NCI-H2107 treated with DMSO at 0.1 percent for 48 hours (cell line): ENCODE measurements around the gene PKNOX2.
A peak's percentile ranks its signal among the peaks of the same experiment; 100 is the strongest.

Experiments used
- DNase-seq: peaks from one replicate; lab custom pipeline; 2025; ENCODE audit not compliant: unreplicated experiment; lab: John Stamatoyannopoulos, UW

Gene PKNOX2

DNA sequence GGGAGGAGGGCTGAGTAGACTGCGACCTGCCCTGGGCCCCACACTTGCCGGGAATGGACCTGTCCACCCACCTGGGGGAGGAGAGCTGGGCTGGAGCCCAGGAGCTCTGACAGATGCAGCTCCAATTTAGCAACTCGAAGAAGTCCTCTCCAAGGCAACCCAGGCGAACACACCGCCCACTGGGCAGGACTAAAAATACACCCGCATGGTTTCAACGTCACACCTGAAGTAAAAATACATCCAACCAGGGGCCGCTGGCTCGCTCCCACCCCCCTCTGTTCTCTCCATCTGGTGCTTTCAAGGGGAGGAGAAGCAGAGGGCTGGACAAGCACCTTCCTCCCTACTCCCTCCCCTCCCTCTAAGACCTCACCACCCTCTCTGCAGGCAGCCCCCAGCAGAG lies 211.6 kb downstream of the PKNOX2 start:
- DNase-seq, result peak; percentile 6

DNA sequence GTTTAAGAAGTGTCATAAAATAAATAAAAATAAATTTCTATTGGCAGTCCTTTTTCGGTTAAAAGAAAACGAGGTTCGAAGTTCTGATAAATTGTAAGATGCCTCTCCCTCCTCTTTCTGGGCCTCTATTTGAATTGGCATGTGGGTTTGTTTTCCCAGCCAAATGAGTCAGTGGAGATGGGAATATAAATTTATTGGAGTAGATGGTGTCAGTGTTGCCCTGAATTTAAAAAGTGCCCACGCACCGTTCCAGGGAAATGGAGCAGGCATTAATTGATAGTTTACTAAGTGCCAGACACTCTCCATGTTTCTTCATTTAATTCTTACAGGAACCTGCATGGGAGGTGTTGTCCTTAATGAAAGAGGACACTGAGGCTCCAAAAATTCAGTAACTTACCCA lies 212.3 kb downstream of the PKNOX2 start:
- no peak for DNase-seq

DNA sequence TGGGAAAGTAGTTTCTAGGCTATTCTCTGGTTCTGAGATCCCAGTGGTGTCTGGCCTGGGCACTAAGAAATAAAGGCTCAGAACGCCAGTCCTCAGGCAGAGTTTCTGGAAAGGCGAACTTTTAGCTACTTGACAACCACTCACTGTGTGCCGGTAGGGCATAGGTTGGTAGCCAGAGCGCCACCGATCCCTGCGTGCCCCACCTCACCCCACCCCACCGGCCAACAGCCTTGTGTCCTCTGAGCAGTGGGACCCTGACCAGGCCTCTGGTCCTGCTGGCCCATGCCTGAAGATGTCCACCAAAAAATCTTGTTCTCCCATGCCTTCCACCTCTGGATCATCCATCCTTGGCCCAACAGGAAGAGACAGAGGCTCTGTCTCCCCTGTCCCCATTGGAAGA lies 213.5 kb downstream of the PKNOX2 start:
- no peak for DNase-seq

DNA sequence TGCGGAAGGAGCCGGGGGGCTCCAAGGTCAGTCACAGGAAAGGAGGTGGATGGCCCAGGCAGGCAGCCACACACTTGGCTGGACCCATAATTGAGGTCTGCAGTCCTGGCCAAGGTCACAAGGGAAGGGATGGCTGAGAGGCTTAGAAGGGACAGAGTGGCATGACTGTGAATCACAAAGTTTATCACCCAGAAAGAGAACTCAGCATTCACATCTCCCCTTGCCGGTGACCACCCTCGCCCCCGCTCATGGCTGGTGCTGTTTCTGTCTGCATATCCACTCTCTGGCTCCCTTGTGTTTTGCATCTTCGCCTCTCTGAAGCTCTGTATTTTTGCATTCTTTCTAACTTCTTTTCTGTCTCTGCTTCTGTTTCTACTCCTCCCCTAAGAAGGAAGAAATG lies 214.0 kb downstream of the PKNOX2 start:
- no peak for DNase-seq

DNA sequence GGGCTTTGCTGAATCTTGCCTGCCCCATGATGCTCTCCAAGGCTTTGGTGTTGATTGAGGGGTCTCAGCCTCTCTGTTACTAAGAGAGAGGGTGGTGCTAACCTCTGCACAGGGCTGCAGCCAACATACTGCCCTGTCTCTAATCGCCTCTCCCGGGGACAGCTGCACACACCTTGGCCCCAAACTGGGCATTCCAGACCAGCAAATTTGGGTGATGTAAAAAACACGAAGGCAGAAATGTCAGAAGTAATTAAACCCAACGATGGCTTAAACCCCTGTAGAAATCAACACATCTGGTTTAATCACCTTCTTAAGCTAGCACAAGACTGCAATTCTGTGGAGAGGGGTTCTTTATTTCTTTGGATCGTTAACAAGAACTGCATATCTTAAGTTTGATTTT lies 215.0 kb downstream of the PKNOX2 start:
- no peak for DNase-seq

DNA sequence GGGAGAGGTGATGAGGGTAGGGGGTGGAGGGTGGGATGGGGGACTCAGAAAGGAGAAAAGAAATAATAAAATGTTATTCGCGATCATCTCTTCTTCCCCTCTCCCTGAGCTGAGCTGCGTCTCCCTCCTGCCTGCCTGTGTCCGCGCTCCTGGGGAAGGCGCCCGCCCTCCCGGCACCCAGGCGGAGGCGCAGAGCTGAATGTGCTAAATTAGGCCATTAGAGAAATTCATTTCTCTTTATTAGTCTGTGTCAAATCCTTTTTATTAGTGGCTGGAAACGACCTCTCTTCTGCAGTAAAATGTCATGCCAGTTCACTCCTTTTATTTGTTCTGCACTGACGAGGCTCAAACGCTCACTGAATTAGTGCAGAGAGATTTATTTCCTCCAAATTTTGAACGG lies 215.4 kb downstream of the PKNOX2 start:
- DNase-seq, result no peak

DNA sequence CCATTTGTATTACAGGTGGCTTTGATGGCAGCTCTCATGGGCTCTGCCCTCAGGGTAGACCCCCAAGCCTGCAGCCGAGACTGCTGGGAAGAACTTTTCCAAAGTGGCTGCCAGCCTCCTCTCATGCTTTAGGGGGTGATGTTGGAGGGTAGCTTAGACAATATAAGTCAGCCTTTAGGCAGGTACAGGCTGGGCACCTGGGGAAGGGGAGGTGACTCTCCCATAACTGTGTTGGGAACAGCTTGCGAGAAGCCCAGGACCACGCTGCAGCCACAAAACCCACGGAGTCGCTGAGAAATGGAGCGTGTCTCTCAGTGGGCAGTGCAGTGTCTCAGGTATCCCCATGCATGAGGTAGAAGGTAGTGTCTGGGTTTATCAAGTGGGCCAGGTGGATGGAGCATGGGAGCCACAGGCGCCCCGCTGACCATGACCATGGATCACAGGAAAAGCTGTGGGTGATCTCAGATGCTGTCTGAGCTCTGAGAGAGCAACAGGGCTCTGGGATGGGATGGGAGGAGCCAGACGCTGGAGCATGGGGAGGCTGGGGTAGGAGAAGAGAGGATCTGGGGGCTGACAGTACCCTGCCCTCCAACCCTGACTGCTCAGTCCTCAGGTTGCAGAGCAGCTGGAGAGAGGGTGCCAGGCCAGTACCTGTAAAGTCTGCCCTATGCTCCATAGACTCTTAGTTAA lies 216.3 kb downstream of the PKNOX2 start:
- DNase-seq, result no peak

DNA sequence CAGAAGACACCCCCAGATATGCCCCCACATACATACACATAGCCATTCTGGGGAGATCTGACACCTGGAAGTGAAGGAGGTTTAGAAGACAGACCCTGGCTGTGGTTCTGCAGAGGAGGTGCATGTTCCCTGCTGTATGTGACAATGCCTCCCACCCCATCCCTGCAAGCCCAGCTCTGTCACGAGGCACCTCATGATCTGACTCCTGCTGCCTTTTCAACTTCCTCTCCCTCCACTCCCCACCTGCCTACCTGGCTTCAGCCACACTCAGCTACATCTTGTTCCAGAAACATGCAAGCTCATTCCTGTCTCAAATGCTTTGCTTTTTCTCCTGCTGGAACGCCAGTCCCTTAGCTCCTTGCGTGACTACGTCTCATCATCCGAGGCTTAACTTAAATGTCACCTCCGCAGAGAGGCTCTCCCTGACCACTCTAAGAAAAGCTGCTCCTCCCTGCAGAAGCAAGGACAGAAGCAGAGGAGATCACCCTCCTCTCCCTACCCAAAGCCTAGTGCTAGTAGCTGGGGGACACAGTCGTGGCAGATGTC lies 217.0 kb downstream of the PKNOX2 start:
- no peak for DNase-seq

DNA sequence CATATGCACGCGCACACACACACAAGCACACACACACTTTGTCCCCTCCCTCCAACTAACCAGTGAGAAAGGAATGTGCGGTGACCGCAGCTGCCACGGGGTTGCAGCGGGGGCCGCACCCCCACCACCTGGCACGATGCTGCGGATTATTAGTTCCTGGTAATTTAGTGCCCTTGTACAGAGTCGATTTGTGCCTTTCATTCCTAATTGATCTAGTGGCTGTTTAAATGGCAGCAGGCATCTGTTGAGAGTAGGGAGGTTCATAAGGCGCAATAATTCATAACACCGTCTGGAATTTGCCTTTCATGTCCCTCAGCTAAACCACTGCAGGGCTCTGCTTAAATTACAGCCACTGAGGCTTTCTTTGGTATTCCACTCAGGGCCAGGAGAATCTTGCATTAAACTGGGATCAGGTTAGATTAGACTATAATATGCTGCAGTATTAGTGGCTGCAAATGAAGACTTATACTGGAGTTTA lies 217.8 kb downstream of the PKNOX2 start:
- DNase-seq, result no peak

DNA sequence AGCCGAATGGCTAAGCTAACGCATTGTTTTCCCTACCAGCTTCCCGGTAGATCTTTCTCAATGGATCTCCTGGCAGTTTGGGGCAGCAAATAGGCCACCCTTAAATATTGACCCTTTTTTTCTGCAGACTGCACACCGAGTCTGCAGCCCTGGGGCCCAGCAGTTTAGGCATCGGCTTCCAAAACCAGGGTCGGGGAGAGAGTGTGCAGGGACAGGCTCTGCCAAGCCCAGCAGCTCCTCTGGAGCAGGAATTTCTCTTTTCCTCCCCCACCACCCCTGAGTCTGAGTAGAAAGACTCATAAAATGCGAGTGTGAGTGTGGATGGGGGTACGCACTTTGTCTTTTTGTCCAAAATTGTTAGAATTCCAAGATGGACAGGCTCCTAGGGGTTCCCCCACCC lies 218.3 kb downstream of the PKNOX2 start:
- no peak for DNase-seq

DNA sequence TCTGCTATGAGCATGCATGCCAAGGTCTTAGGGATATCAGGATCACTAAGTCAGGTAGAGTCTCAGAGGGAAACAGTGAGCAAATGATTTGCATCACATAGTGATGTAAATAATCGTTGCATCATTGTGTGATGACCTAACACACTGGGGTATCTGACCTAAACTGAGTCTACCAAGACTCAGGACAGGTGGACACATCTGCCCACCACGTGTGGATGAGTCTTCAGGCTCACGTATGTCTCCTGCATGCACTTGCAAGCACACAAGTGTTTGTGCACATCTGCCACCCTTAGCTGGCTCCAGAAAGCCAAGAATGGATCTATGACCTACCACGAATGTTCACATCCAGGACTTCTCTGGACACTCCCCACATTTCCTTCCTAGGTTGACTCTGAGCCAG lies 220.3 kb downstream of the PKNOX2 start:
- DNase-seq, result no peak

DNA sequence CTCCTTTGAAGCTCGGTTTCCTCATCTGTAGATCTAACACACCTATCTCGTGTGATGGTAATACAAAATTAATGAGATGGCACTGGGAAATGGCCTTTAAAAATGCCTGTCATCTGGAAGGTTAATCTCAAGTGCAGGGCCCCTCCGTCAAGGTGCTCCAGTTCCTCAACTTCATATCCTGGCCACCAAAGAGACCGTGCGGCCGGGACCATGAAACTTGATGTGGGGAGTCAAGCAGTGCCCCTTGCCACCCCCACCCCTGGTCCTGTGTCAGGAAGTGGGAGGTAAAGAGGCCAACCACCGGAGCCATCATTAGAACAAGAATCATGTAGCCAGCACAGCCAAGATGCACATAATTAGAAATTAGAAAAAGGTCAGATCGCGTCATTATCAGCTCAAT lies 223.3 kb downstream of the PKNOX2 start:
- DNase-seq, result no peak

DNA sequence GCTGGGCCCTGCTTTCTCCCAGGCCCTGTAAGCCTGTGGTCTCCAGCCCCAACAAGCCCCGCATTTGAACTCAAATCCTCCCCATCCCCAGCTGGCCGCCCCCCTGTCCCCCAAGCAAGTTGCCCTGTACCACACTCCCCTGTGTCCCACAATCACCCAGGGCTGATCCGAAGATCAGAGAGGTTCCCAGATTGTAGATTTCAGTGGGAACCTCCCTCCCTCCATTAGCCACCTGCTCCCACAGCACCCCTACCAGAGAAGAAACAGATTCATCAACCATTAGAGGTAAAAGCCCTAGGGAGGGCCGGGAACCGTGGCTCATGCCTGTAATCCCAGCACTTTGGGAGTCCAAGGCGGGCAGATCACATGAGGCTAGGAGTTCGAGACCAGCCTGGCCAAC lies 224.1 kb downstream of the PKNOX2 start:
- DNase-seq, result no peak

DNA sequence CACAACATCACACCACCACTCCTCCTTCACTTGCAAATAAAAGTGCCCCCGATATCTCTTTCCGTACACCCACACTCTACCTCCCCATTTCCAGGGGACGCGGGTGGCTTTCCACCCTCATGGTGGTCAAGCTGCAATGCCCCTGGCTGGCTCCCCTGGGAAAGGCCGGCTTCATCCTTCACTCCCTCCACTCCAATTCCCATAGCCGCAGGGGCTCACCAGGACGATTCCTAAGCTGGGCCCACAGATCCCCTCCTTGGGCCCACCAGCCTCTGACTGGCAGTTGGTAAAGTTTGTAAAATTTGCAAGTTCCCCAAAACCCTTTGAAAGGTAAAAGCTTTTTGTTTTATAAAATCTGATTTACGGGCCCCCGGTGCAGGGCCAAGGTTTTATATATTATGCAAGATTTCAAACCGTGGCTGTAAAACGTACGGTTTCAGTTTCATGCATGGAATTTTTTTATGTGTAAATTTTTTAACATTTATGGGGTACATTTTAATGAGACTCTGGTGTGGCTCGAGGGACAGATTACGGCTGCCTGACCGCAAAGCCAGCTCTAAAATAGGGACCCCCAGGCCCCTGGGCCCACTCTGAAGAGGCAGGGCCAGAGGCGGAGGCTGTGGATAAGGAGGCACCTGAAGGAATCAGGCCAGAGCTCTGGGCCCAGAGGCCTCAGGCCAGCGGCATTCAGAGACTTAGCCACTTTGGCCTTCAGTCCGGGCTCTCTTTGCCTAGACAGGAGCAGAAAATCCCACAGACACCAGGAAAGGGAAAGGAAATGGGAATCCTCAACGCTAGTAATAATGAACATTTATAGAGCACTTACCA lies 225.0 kb downstream of the PKNOX2 start:
- DNase-seq, result no peak

DNA sequence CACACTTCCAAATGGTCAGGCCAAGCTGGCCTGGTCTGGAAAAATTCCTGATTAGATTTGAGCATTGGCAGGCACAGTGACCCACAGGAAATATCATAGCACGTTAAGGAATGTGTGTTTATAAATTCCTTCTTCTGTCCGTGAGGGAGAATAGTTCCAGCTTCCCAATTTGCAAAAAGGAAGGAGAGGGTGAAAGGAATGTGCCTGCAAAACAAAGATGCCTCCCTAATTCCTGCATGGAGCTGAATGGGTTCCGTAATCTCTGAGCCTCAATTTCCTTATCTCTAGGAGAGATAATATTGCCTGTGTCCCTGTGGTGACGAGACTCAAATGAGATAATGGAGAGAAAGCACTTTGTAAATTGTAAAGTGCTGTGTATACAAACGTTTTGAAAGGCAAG lies 226.4 kb downstream of the PKNOX2 start:
- no peak for DNase-seq

DNA sequence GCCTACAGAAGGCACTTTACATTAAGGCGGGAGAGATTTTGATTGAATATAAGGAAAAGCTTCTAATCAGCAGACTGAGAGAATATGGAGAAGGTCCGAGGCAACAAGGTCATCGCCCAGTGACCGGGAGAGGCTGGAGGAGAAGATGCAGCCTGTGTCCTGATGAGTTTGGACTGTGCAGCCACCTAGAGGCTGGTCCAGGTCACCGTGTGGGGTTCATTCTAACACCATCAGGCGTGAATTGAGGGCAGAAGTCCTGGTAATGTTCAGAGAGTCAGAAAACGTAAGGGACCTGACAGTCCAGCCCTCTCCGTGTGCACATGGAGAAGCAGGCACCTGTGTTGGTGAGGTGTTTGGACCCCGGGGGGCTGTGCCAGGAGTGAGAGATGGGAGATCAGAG lies 228.8 kb downstream of the PKNOX2 start:
- no peak for DNase-seq

DNA sequence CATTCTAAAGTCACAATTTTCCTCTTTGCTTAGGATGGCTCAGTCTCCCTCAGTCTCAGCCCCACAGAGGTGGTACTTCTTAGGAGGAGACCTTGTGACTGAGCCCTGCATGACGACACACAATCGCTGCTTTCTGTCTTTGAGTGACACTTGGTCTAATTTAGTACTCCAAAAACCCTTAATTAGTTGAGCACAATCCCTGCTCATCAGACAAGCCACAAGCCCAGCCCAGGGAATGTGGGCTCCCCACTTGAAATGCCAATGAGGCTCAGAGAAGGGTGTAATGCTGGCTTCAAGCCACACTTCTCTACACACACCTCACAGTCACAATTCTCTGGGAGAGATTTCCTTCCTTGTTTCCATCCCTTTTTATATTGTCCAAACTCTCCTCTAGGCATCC lies 229.7 kb downstream of the PKNOX2 start:
- no peak for DNase-seq

DNA sequence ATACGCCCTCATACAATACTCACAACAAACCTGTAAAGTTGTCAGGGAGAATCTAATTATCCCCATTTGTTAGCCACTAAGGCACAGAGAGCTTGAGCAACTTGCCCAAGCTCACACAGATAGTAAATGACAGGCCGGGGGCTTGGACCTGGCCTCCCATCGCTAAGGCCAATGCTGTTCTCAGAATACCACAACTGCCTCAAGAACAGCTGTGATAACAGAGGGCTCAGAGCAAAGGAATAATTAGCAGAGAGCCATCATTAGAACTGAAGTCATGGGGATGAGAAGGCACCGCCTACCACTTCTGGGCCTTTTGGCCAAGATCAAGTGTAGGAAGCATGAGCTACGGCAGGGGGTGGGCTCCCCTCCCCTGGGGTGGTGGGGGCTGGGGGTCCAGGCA lies 232.9 kb downstream of the PKNOX2 start:
- DNase-seq, result no peak

DNA sequence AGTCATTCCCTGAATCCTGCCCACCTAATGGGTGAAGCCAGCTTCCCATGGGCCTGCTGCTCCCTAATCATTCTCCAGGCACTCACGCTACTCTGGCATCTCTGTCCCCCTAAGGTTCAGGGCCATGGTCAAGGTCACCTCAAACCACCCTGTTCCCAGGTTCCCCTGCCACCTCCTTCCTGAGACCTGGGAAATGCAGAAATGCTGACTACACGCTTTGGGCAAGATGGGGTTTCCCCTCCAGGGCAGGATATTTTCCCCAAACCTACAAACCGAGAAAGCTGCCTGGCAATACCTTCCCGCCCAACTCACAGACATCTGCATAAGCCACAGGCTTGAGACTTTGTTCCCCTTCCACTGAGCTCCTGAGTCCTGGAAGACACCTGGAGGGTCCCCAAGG lies 233.9 kb downstream of the PKNOX2 start:
- DNase-seq, result no peak

DNA sequence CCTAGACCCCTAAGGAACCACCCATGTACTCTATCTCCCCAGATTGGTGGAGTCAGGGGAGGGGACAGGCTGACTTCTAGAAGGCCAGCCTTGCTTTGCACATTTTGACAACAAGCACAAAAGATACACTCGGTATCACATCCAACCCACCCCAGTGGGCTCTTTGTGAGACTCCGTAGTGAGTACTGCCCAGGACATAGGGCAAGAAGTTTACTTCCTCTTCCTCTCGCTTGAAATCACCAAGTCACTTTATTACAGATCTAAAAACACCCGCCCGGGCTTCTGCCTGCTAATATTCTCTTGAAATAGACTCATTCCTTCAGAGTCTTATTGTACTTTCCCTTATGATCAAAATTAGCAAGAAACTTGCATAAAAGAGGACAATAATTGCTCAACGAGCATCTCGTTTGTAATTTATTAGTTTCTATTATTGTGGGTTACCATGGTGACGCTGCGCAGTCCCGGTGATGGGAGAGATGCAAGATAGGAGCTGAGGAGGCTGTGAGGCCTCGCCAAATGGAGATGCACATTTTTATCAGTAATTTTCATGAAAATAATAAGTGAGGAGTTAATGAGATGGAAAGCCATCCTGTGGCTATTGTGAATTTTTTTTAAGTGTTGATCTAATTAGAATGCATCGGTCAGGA lies 234.6 kb downstream of the PKNOX2 start:
- no peak for DNase-seq

DNA sequence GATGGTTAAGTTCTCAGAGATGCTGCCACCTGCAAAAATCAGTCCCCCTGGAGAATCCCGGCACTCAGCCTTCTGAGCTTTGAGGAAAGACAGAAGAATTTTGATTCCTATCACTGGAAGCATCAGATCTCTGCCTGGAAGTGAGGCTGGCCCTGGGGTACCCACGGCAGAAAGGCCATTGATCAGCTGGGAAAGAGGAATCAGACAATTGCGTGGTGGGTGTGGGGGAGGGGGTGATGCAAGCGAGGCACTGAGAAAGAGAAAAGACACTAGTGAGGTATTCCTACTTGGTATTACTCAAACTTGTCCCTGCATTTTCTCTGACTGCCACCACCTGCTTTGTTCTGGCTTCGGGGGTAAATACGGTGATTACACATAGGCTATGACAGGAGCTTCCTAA lies 235.4 kb downstream of the PKNOX2 start:
- DNase-seq, result no peak

DNA sequence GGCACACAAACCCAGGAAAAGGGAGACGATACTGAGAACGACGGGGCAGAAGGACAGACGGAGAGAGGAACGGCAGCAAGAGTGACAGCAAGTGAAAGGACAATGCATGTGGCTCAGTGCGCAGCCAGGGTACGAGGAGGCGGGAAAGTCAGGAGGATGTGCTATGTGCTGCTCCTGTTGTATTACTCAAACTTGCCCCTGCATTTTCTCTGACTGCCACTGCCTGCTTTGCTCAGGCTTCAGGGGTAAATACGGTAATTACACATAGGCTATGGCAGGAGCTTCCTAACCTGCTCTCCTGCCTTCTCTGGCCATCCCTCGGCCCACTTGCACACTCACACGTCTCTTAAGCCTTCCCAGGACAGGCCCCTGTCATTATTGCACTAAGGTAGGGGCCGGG lies 236.7 kb downstream of the PKNOX2 start:
- DNase-seq, result no peak
